Caco-2 (cell line): ENCODE results near the gene PTPN14. TPM values are rescaled to one million over a fixed set of nuclear protein-coding genes. Genes with fewer than 3 reads are reported as not detected.

Experiments used
- BruUV-seq: library from RNA; stranded (reverse); fragments of 400-500 nt; replicated peaks from 2 replicates; lab custom pipeline; 2021; lab: Mats Ljungman, UMichigan
- CTCF ChIA-PET: fragments of 300-600 bp; sonication (Branson Sonifier 250); formaldehyde crosslinking; loops from one replicate; lab custom pipeline; 2022; ENCODE audit warnings: antibody characterized with exemption; lab: Charles Lee
- POLR2A ChIA-PET: fragments of 300-600 bp; sonication (Branson Sonifier 250); formaldehyde crosslinking; loops from one replicate; lab custom pipeline; 2022; ENCODE audit warnings: antibody characterized with exemption; lab: Charles Lee
- DNase-seq, 2 experiments: peaks; one replicate each; pipeline versions ENCODE4 v3.0.0 to v3.0.0-alpha.2; 2020 to 2022
- H3K27me3 ChIP-seq: replicated peaks from 2 replicates; pipeline ENCODE4 v1.6.0; 2011; ENCODE audit warnings: low read length; ENCODE audit not compliant: control insufficient read depth, insufficient read depth
- H3K36me3 ChIP-seq: 2 replicates; pipeline ENCODE4 v1.5.1; 2011; ENCODE audit warnings: low read length; ENCODE audit not compliant: control insufficient read depth, insufficient read depth
- H3K4me1 ChIP-seq: fragments of 250-450 bp; sonication (Bioruptor Pico); 2 replicates; pipeline ENCODE4 v1.5.1; 2020; ENCODE audit warnings: mild to moderate bottlenecking
- H3K4me3 ChIP-seq: 2 replicates; pipeline ENCODE4 v1.5.1; 2011; ENCODE audit warnings: low read depth, mild to moderate bottlenecking, control low read depth, low read length
- H3K9me3 ChIP-seq: fragments of 250-450 bp; sonication (Bioruptor Pico); 2 replicates; pipeline ENCODE4 v1.5.1; 2020; ENCODE audit warnings: mild to moderate bottlenecking, moderate library complexity
- H3K27ac Mint-ChIP-seq: one replicate; pipeline ENCODE4 v1.8.0; 2022; ENCODE audit warnings: mixed read lengths; ENCODE audit not compliant: unreplicated experiment
- H3K27me3 Mint-ChIP-seq: one replicate; pipeline ENCODE4 v1.8.0; 2022; ENCODE audit warnings: mixed read lengths; ENCODE audit not compliant: insufficient read depth, unreplicated experiment
- H3K36me3 Mint-ChIP-seq: one replicate; pipeline ENCODE4 v1.8.0; 2022; ENCODE audit warnings: mild to moderate bottlenecking, mixed read lengths; ENCODE audit not compliant: insufficient read depth, unreplicated experiment
- H3K4me1 Mint-ChIP-seq: one replicate; pipeline ENCODE4 v1.8.0; 2022; ENCODE audit warnings: low read depth, mixed read lengths; ENCODE audit not compliant: unreplicated experiment
- H3K4me3 Mint-ChIP-seq: one replicate; pipeline ENCODE4 v1.8.0; 2022; ENCODE audit warnings: mild to moderate bottlenecking, moderate library complexity, mixed read lengths; ENCODE audit not compliant: unreplicated experiment
- H3K9me3 Mint-ChIP-seq: one replicate; pipeline ENCODE4 v1.8.0; 2022; ENCODE audit warnings: mixed read lengths; ENCODE audit not compliant: unreplicated experiment
- CTCF ChIP-seq, 2 experiments: fragments of 200-600 bp in 1 of 2; IDR thresholded peaks; 1 replicate in 1 of 2; 2 replicates in 1 of 2; pipeline versions ENCODE4 v1.5.1 to v1.8.0; 2011 to 2022; ENCODE audit warnings: antibody characterized with exemption in 1 of 2, control low read depth in 1 of 2, inconsistent platforms in 1 of 2, low read depth in 1 of 2, low read length in 1 of 2, mild to moderate bottlenecking in 1 of 2, moderate library complexity in 1 of 2; ENCODE audit not compliant: insufficient read depth in 1 of 2, severe bottlenecking in 1 of 2, unreplicated experiment in 1 of 2
- intact Hi-C: fragments of 100-400 bp; cut with micrococcal nuclease; formaldehyde crosslinking; loops from one replicate; pipeline ENCODE4 v1.10.0; 2022; ENCODE audit not compliant: unreplicated experiment
- total RNA-seq: library from RNA; stranded (reverse); gene quantifications from 2 replicates; pipeline ENCODE4 v1.2.3, GENCODE V29; 2022

The PTPN14 gene
- total RNA-seq, 1 experiment from 2014 or later = 103 TPM

DNA sequence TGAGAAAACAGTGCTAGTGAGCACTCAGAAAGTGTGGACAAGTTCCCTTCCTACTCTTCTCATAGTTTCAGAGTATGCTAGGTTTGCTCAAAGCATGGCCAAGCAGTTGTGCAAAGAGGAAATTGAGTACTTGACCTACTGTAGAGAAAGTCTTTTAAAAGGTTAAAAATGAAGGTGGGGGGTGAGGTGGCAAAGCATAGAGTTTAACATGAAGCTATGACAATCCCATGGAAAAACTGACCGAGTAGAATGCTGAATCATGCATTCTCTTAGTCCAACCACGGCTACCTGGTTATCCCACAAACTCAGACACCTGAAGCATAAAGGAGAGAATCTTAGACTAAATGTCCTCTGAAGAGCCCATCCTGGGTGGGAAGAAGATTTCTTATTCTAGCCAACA is 79.9 kb downstream of the PTPN14 start:
- Mint-ChIP-seq H3K27ac (peak overlapping the region; percentile 76), H3K4me3 (no peak overlapping the region), H3K27me3 (no peaks in the 10 kb centered on the region), H3K36me3 (peaks cover 39% of the 10 kb centered on the region), H3K9me3 (no peaks in the 10 kb centered on the region), H3K4me1 (peaks cover 61% of the 10 kb centered on the region)
- ChIA-PET POLR2A (interaction anchor here (2.7 kb wide), 1 partner anchor 81 kb away, joined by 12 read pairs; the partner anchor contains the start of gene PTPN14), CTCF (no interaction called here)
- intact Hi-C loops = no loop called here
- H3K4me1 ChIP-seq = peaks cover 74% of the 10 kb centered on the region
- H3K9me3 ChIP-seq = no peaks in the 10 kb centered on the region
- H3K27me3 ChIP-seq = no peaks in the 10 kb centered on the region
- no peak for DNase-seq
- no peak for TF ChIP-seq CTCF (IDR thresholded peaks at IDR 0.05; ENCODE audit: insufficient read depth in 1 of 2, low read depth in 1 of 2, low read length in 1 of 2, severe bottlenecking in 1 of 2, unreplicated experiment in 1 of 2)
- no peak overlapping the region for H3K4me3 ChIP-seq
- no TSS peak for BruUV-seq
- no peaks in the 10 kb centered on the region; the same call in 1 of the 2 replicates for H3K36me3 ChIP-seq

GRCh38 chr1:214470132-214470531 is 81.3 kb downstream of the PTPN14 start:
- Histone ChIP-seq H3K4me1 (peaks cover 61% of the 10 kb centered on the region), H3K27me3 (no peaks in the 10 kb centered on the region), H3K4me3 (no peak overlapping the region), H3K9me3 (no peaks in the 10 kb centered on the region), H3K36me3 (no peaks in the 10 kb centered on the region; the same call in 1 of the 2 replicates)
- H3K27me3 Mint-ChIP-seq = no peaks in the 10 kb centered on the region
- TF ChIP-seq CTCF (IDR thresholded peaks at IDR 0.05; ENCODE audit: insufficient read depth in 1 of 2, low read depth in 1 of 2, low read length in 1 of 2, severe bottlenecking in 1 of 2, unreplicated experiment in 1 of 2) = no peak
- no peaks in the 10 kb centered on the region for H3K9me3 Mint-ChIP-seq
- no TSS peak for BruUV-seq
- intact Hi-C loops = no loop called here
- H3K36me3 Mint-ChIP-seq = peaks cover 34% of the 10 kb centered on the region
- H3K27ac Mint-ChIP-seq = no peak overlapping the region
- POLR2A ChIA-PET = no interaction called here
- CTCF ChIA-PET = no interaction called here
- peaks cover 51% of the 10 kb centered on the region for H3K4me1 Mint-ChIP-seq
- H3K4me3 Mint-ChIP-seq = no peak overlapping the region
- DNase-seq = no peak

GRCh38 chr1:214469290-214469689 is 82.1 kb downstream of the PTPN14 start:
- Histone ChIP-seq H3K36me3 (no peaks in the 10 kb centered on the region; the same call in 1 of the 2 replicates), H3K4me3 (no peak overlapping the region), H3K9me3 (no peaks in the 10 kb centered on the region), H3K27me3 (no peaks in the 10 kb centered on the region), H3K4me1 (peaks cover 53% of the 10 kb centered on the region)
- Mint-ChIP-seq H3K4me3 (no peak overlapping the region), H3K36me3 (peaks cover 39% of the 10 kb centered on the region), H3K9me3 (no peaks in the 10 kb centered on the region), H3K27ac (peak overlapping the region; percentile 77), H3K27me3 (no peaks in the 10 kb centered on the region), H3K4me1 (peaks cover 55% of the 10 kb centered on the region)
- no peak for DNase-seq
- ChIA-PET POLR2A (interaction anchor here (0.5 kb wide), 1 partner anchor 19 kb away, joined by 3 read pairs; no protein-coding TSS in a partner anchor), CTCF (interaction anchor here (0.6 kb wide), 1 partner anchor 9 kb away, joined by 4 read pairs; no protein-coding TSS in a partner anchor)
- BruUV-seq = no TSS peak
- intact Hi-C loops = loop anchor here (5.0 kb wide), 1 partner anchor 83 kb away; the partner anchor contains the start of gene PTPN14
- TF ChIP-seq CTCF (IDR thresholded peaks at IDR 0.05; ENCODE audit: insufficient read depth in 1 of 2, low read depth in 1 of 2, low read length in 1 of 2, severe bottlenecking in 1 of 2, unreplicated experiment in 1 of 2) = no peak
